GM12878 (cell line): Measurements from ENCODE around the gene BCAR3. TPM values are rescaled to one million over a fixed set of nuclear protein-coding genes. Genes with fewer than 3 reads are reported as not detected.

Source experiments
- ATAC-seq: fragments of 200-7000 bp; cut with Tn5 transposase; 3 replicates; pipeline ENCODE4 v1.9.1; 2020; ENCODE audit warnings: mild to moderate bottlenecking, moderate library complexity
- BruUV-seq: library from RNA; stranded (reverse); fragments of 400-500 nt; replicated peaks from 2 replicates; lab custom pipeline; 2021; lab: Mats Ljungman, UMichigan
- CTCF ChIA-PET: fragments of 300-600 bp; sonication (Branson Sonifier 250); formaldehyde crosslinking; extraction: SDS; loops from one replicate; lab custom pipeline; 2021; ENCODE audit warnings: inconsistent platforms; lab: Yijun Ruan, JAX
- POLR2A ChIA-PET: fragments of 350-600 bp; formaldehyde crosslinking; extraction: SDS; loops from one replicate; lab custom pipeline; 2021; ENCODE audit warnings: inconsistent platforms; lab: Charles Lee
- RAD21 ChIA-PET: fragments of 300-600 bp; sonication (Branson Sonifier 250); formaldehyde crosslinking; loops from one replicate; lab custom pipeline; 2023; ENCODE audit warnings: antibody characterized with exemption; ENCODE audit not compliant: unreplicated experiment; lab: Charles Lee
- SMC1A ChIA-PET: fragments of 300-600 bp; sonication (Branson Sonifier 250); formaldehyde crosslinking; loops from one replicate; lab custom pipeline; 2023; ENCODE audit not compliant: unreplicated experiment, uncharacterized antibody; lab: Charles Lee
- DNase-seq: peaks from one replicate; pipeline ENCODE4 v3.0.0-alpha.2; 2011; ENCODE audit warnings: low read depth, low spot score
- FAIRE-seq: peaks from 3 replicates; lab custom pipeline; 2011; peaks lifted over from hg19 to GRCh38; lab: Jason Lieb, UNC
- H2AFZ ChIP-seq: 2 replicates; pipeline ENCODE4 v1.6.0; 2011; ENCODE audit warnings: low read depth, low read length, control low read depth; ENCODE audit not compliant: control insufficient read depth
- H3K27ac ChIP-seq: 2 replicates; pipeline ENCODE4 v1.5.1; 2011; ENCODE audit warnings: control low read depth; ENCODE audit not compliant: control insufficient read depth, insufficient read depth
- H3K27me3 ChIP-seq, 2 experiments: replicated peaks in 1 of 2; 2 replicates each; pipeline versions ENCODE4 v1.6.0 to v1.6.1; 2011; ENCODE audit warnings: low read length in 1 of 2; ENCODE audit not compliant: control insufficient read depth in 2 of 2, insufficient read depth in 2 of 2
- H3K36me3 ChIP-seq, 2 experiments: 2 replicates each; pipeline ENCODE4 v1.5.1; 2011; ENCODE audit warnings: low read length in 1 of 2; ENCODE audit not compliant: control insufficient read depth in 2 of 2, insufficient read depth in 2 of 2
- H3K4me1 ChIP-seq: 2 replicates; pipeline ENCODE4 v1.6.1; 2011; ENCODE audit warnings: mild to moderate bottlenecking, low read length, moderate library complexity, mixed read lengths; ENCODE audit not compliant: control insufficient read depth, insufficient read depth
- H3K4me2 ChIP-seq: 2 replicates; pipeline ENCODE4 v1.6.0; 2011; ENCODE audit warnings: control low read depth; ENCODE audit not compliant: control insufficient read depth, insufficient read depth
- H3K4me3 ChIP-seq: fragments of 200-600 bp; sonication (generic); 2 replicates; pipeline ENCODE4 v1.5.1; 2016
- H3K79me2 ChIP-seq: 2 replicates; pipeline ENCODE4 v1.6.0; 2011; ENCODE audit warnings: low read length; ENCODE audit not compliant: control insufficient read depth, insufficient read depth
- H3K9ac ChIP-seq: 2 replicates; pipeline ENCODE4 v1.8.0; 2011; ENCODE audit warnings: low read length, control low read depth, mixed read lengths; ENCODE audit not compliant: control insufficient read depth, insufficient read depth
- H3K9me3 ChIP-seq: replicated peaks from 3 replicates; pipeline ENCODE4 v1.5.1; 2011; ENCODE audit warnings: mild to moderate bottlenecking, low read length; ENCODE audit not compliant: control insufficient read depth, insufficient read depth
- H4K20me1 ChIP-seq: 2 replicates; pipeline ENCODE4 v1.6.0; 2011; ENCODE audit not compliant: control insufficient read depth, insufficient read depth
- BMI1 ChIP-seq: fragments of 450-650 bp; IDR thresholded peaks from 2 replicates; pipeline ENCODE4 v1.6.1; 2016; ENCODE audit warnings: mild to moderate bottlenecking, moderate library complexity, borderline replicate concordance
- CBFB ChIP-seq: IDR thresholded peaks from 2 replicates; pipeline ENCODE4 v1.6.1; 2016; ENCODE audit warnings: antibody characterized with exemption, low read depth
- CBX5 ChIP-seq: sonication (generic); IDR thresholded peaks from 2 replicates; pipeline ENCODE4 v1.6.1; 2016; ENCODE audit warnings: low read depth, moderate library complexity, mild to moderate bottlenecking, inconsistent platforms
- GATAD2B ChIP-seq: fragments of 450-650 bp; conservative IDR thresholded peaks from 2 replicates; pipeline ENCODE4 v1.6.1; 2017; ENCODE audit warnings: low read depth, mild to moderate bottlenecking, moderate library complexity
- IKZF1 ChIP-seq: fragments of 450-650 bp; conservative IDR thresholded peaks from 2 replicates; pipeline ENCODE4 v1.6.1; 2017; ENCODE audit warnings: antibody characterized with exemption, mild to moderate bottlenecking
- KAT2A ChIP-seq: conservative IDR thresholded peaks from 2 replicates; pipeline ENCODE4 v1.6.1; 2011; ENCODE audit warnings: low read depth, low read length; ENCODE audit not compliant: control insufficient read depth
- NFXL1 ChIP-seq: fragments of 450-650 bp; IDR thresholded peaks from 2 replicates; pipeline ENCODE4 v1.6.1; 2017; ENCODE audit warnings: antibody characterized with exemption, mild to moderate bottlenecking, borderline replicate concordance
- POLR2AphosphoS5 ChIP-seq: IDR thresholded peaks from 2 replicates; pipeline ENCODE4 v1.6.1; 2011; ENCODE audit warnings: mild to moderate bottlenecking, low read length, inconsistent platforms
- SIX5 ChIP-seq: IDR thresholded peaks from 2 replicates; pipeline ENCODE4 v1.6.1; 2011; ENCODE audit warnings: mild to moderate bottlenecking, low read depth, low read length, moderate library complexity; ENCODE audit not compliant: severe bottlenecking
- ZSCAN29 ChIP-seq: fragments of 450-650 bp; IDR thresholded peaks from 2 replicates; pipeline ENCODE4 v1.6.1; 2017; ENCODE audit warnings: mild to moderate bottlenecking, moderate library complexity
- WGBS: methylation state at CpG from one replicate; pipeline ENCODE4 v1.1.6; 2016; ENCODE audit warnings: low lambda C conversion rate; ENCODE audit not compliant: insufficient replicate concordance, insufficient coverage; ENCODE audit errors: missing lambda C conversion rate; 5-methylcytosine and 5-hydroxymethylcytosine counted together
- in situ Hi-C: fragments of 300-500 bp; cut with MboI; formaldehyde crosslinking; loops from 9 replicates; pipeline ENCODE4 v1.14.3; 2018; ENCODE audit warnings: mixed read lengths
- intact Hi-C: fragments of 100-400 bp; cut with micrococcal nuclease; formaldehyde crosslinking; loops from one replicate; pipeline ENCODE4 v1.14.2; 2022; ENCODE audit not compliant: unreplicated experiment
- polyA plus RNA-seq, 11 experiments: library from polyadenylated mRNA; depleted of rRNA in 4 of 11; unstranded in 6 of 11; stranded (reverse) in 5 of 11; fragments of >200 nt; fragmentation: Nextera tagmentation in 4 of 11; fragmentation: Illumina TruSeq in 1 of 11; extraction: Ambion mirVana in 4 of 11; extraction: Trizol in 1 of 11; gene quantifications; 1 replicate in 1 of 11; 2 replicates in 10 of 11; pipeline versions ENCODE4 v1.2.1 to v1.2.3, GENCODE V29; 2011 to 2016; ENCODE audit warnings: inconsistent platforms in 2 of 11, missing spikeins in 2 of 11, low read depth in 1 of 11
- total RNA-seq, 4 experiments: library from RNA; depleted of rRNA in 3 of 4; stranded (reverse); fragments of >200 nt in 3 of 4; fragmentation: Illumina TruSeq in 1 of 4; extraction: Trizol in 1 of 4; gene quantifications; 2 replicates each; pipeline versions ENCODE4 v1.2.1 to v1.2.3, GENCODE V29; 2013 to 2021
- TF ChIP-seq, protein P1 (sequence below): IDR thresholded peaks from 2 replicates; pipeline ENCODE4 v1.6.1; 2011; ENCODE audit warnings: borderline replicate concordance, low read depth, mild to moderate bottlenecking, moderate library complexity, mixed read lengths, low read length; ENCODE audit not compliant: insufficient read depth; ENCODE audit errors: extremely low read length
- TF ChIP-seq, protein P2 (sequence below): fragments of 450-650 bp; IDR thresholded peaks from 2 replicates; pipeline ENCODE4 v1.6.1; 2016; ENCODE audit warnings: mild to moderate bottlenecking
- TF ChIP-seq, protein P3 (sequence below): fragments of 450-650 bp; IDR thresholded peaks from 2 replicates; pipeline ENCODE4 v1.6.1; 2017; ENCODE audit warnings: low read depth, mild to moderate bottlenecking, moderate library complexity
- TF ChIP-seq, protein P4 (sequence below): IDR thresholded peaks from 2 replicates; pipeline ENCODE4 v1.6.1; 2012; ENCODE audit warnings: low read length, inconsistent platforms

Gene BCAR3
- total and polyA plus RNA-seq, 10 of the 15 experiments (the other 5 are each of a cell fraction or from before 2014, with no cell fraction given): 1.3 to 6.6 (median 1.8) TPM

- POLR2A ChIA-PET: no interaction called here
- BruUV-seq: no TSS peak
- intact Hi-C loops: no loop called here
- TF ChIP-seq CBFB: no peak
- TF ChIP-seq, protein P1, sequence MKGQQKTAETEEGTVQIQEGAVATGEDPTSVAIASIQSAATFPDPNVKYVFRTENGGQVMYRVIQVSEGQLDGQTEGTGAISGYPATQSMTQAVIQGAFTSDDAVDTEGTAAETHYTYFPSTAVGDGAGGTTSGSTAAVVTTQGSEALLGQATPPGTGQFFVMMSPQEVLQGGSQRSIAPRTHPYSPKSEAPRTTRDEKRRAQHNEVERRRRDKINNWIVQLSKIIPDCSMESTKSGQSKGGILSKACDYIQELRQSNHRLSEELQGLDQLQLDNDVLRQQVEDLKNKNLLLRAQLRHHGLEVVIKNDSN: no peak
- no peak for TF ChIP-seq IKZF1
- no peak for TF ChIP-seq NFXL1
- TF ChIP-seq CBX5: no peak
- TF ChIP-seq GATAD2B: no peak
- TF ChIP-seq SIX5: no peak
- no peak for TF ChIP-seq ZSCAN29
- TF ChIP-seq BMI1: no peak
- TF ChIP-seq, protein P2, sequence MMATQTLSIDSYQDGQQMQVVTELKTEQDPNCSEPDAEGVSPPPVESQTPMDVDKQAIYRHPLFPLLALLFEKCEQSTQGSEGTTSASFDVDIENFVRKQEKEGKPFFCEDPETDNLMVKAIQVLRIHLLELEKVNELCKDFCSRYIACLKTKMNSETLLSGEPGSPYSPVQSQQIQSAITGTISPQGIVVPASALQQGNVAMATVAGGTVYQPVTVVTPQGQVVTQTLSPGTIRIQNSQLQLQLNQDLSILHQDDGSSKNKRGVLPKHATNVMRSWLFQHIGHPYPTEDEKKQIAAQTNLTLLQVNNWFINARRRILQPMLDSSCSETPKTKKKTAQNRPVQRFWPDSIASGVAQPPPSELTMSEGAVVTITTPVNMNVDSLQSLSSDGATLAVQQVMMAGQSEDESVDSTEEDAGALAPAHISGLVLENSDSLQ: no peak
- TF ChIP-seq, protein P3, sequence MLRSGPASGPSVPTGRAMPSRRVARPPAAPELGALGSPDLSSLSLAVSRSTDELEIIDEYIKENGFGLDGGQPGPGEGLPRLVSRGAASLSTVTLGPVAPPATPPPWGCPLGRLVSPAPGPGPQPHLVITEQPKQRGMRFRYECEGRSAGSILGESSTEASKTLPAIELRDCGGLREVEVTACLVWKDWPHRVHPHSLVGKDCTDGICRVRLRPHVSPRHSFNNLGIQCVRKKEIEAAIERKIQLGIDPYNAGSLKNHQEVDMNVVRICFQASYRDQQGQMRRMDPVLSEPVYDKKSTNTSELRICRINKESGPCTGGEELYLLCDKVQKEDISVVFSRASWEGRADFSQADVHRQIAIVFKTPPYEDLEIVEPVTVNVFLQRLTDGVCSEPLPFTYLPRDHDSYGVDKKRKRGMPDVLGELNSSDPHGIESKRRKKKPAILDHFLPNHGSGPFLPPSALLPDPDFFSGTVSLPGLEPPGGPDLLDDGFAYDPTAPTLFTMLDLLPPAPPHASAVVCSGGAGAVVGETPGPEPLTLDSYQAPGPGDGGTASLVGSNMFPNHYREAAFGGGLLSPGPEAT: no peak
- TF ChIP-seq, protein P4, sequence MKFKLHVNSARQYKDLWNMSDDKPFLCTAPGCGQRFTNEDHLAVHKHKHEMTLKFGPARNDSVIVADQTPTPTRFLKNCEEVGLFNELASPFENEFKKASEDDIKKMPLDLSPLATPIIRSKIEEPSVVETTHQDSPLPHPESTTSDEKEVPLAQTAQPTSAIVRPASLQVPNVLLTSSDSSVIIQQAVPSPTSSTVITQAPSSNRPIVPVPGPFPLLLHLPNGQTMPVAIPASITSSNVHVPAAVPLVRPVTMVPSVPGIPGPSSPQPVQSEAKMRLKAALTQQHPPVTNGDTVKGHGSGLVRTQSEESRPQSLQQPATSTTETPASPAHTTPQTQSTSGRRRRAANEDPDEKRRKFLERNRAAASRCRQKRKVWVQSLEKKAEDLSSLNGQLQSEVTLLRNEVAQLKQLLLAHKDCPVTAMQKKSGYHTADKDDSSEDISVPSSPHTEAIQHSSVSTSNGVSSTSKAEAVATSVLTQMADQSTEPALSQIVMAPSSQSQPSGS: no peak
- no peak for TF ChIP-seq POLR2AphosphoS5
- no peak for TF ChIP-seq KAT2A
- Histone ChIP-seq H3K9ac (no peak overlapping the region), H3K36me3 (no peaks in the 10 kb centered on the region), H3K4me3 (no peak overlapping the region), H3K4me2 (no peak overlapping the region), H2AFZ (no peak overlapping the region), H3K27me3 (no peaks in the 10 kb centered on the region; a peak in 1 of 4 replicates), H3K27ac (no peak overlapping the region), H3K9me3 (no peaks in the 10 kb centered on the region), H3K79me2 (no peaks in the 10 kb centered on the region), H4K20me1 (no peaks in the 10 kb centered on the region), H3K4me1 (no peaks in the 10 kb centered on the region)
- DNase-seq (no peak), FAIRE-seq (no peak), ATAC-seq (no peak)
- CTCF ChIA-PET: no interaction called here
- WGBS: 56% methylated on average over 4 of the region's 4 CpGs
- in situ Hi-C loops: no loop called here
- RAD21 ChIA-PET: no interaction called here
- SMC1A ChIA-PET: no interaction called here
Observed at GRCh38 chr1:93541045-93541444, 140.6 kb downstream of the BCAR3 start.
